Retinal pigment epithelial cell (primary cell): Measurements from ENCODE around the gene PHF21A.

Source experiments
- DNase-seq: peaks from one replicate; pipeline ENCODE4 v3.0.0-alpha.2; 2010; ENCODE audit warnings: low read depth
- H3K4me3 ChIP-seq: 2 replicates; pipeline ENCODE4 v1.5.1; 2011; ENCODE audit warnings: mild to moderate bottlenecking, low read length, control low read depth, moderate library complexity
- CTCF ChIP-seq: conservative IDR thresholded peaks from 2 replicates; pipeline ENCODE4 v1.5.1; 2011; ENCODE audit warnings: low read depth, low read length, control low read depth, inconsistent platforms

PHF21A gene

GRCh38 chr11:46121301-46121723, at the start of gene PHF21A:
TSS of gene PHF21A (minus strand) at chr11:46121454. CDS start at chr11:46084219, 37,235 bp downstream.
- H3K4me3 ChIP-seq = peak within 1 kb of the TSS; percentile 75
- TF ChIP-seq CTCF = no peak
- peak; percentile 75 for DNase-seq

- no peak overlapping the region for H3K4me3 ChIP-seq
- no peak for DNase-seq
- no peak for TF ChIP-seq CTCF
Observed at GRCh38 chr11:46170797-46171196, 49.5 kb upstream of the PHF21A start.

GRCh38 chr11:46162700-46163099, 41.4 kb upstream of the PHF21A start:
- TF ChIP-seq CTCF = no peak
- no peak overlapping the region for H3K4me3 ChIP-seq
- DNase-seq = no peak

- no peak for TF ChIP-seq CTCF
- no peak overlapping the region for H3K4me3 ChIP-seq
- no peak for DNase-seq
Observed at GRCh38 chr11:46161201-46161600, 39.9 kb upstream of the PHF21A start.

- TF ChIP-seq CTCF = no peak
- no peak for DNase-seq
- no peak overlapping the region for H3K4me3 ChIP-seq
Observed at GRCh38 chr11:46160100-46160499, 38.8 kb upstream of the PHF21A start.

GRCh38 chr11:46159680-46160079, 38.4 kb upstream of the PHF21A start:
- TF ChIP-seq CTCF = no peak
- DNase-seq = no peak
- H3K4me3 ChIP-seq = no peak overlapping the region

GRCh38 chr11:46149826-46150225, 28.6 kb upstream of the PHF21A start:
- DNase-seq = no peak
- TF ChIP-seq CTCF = no peak

More at GRCh38 chr11:46149826-46150225, 28.6 kb upstream of the PHF21A start:
- no peak overlapping the region for H3K4me3 ChIP-seq
